ENCODE results near the gene ADK.

- TF ChIP-seq POLR2A (IDR thresholded peaks at IDR 0.05; ENCODE audit: low read depth, low read length) (no peak), CTCF (IDR thresholded peaks at IDR 0.05; ENCODE audit: extremely low read depth in 1 of 2, insufficient read depth in 1 of 2, low read depth in 1 of 2, low read length in 2 of 2) (no peak), JUN (IDR thresholded peaks at IDR 0.05; ENCODE audit: borderline replicate concordance, insufficient read depth, insufficient read length, low read depth) (no peak), MAX (IDR thresholded peaks at IDR 0.05; ENCODE audit: insufficient read depth, insufficient read length) (no peak), POLR2AphosphoS5 (IDR thresholded peaks at IDR 0.05; ENCODE audit: insufficient read depth, low read depth, low read length) (no peak)
Observed at GRCh38 chr10:74310652-74311257, 159.7 kb downstream of the ADK start.

Data from endothelial cell of umbilical vein (primary cell).